Keratinocyte (primary cell): ENCODE results near the gene PIK3CD. TPM values are rescaled to one million over a fixed set of nuclear protein-coding genes. Genes with fewer than 3 reads are reported as not detected.

Source experiments
- DNase-seq: peaks from one replicate; pipeline ENCODE4 v3.0.0-alpha.2; 2011; ENCODE audit warnings: low read depth, missing footprints, low spot score
- FAIRE-seq: peaks from 2 replicates; lab custom pipeline; 2011; peaks lifted over from hg19 to GRCh38; lab: Jason Lieb, UNC
- H2AFZ ChIP-seq: 2 replicates; pipeline ENCODE4 v1.6.0; 2012; ENCODE audit warnings: low read length, control low read depth, inconsistent platforms; ENCODE audit not compliant: control insufficient read depth
- H3K27ac ChIP-seq: 2 replicates; pipeline ENCODE4 v1.5.1; 2011; ENCODE audit warnings: low read length; ENCODE audit not compliant: control insufficient read depth, insufficient read depth
- H3K27me3 ChIP-seq: 3 replicates; pipeline ENCODE4 v1.6.0; 2011; ENCODE audit warnings: low read length; ENCODE audit not compliant: control insufficient read depth, insufficient read depth; ENCODE audit errors: extremely low read depth
- H3K36me3 ChIP-seq, 2 experiments: 2 replicates in 1 of 2; 3 replicates in 1 of 2; pipeline ENCODE4 v1.5.1; 2011; ENCODE audit warnings: low read length in 2 of 2, mild to moderate bottlenecking in 1 of 2; ENCODE audit not compliant: control insufficient read depth in 2 of 2, insufficient read depth in 2 of 2; ENCODE audit errors: extremely low read depth in 1 of 2
- H3K4me1 ChIP-seq: 3 replicates; pipeline ENCODE4 v1.5.1; 2011; ENCODE audit warnings: low read length; ENCODE audit not compliant: control insufficient read depth, insufficient read depth; ENCODE audit errors: extremely low read depth
- H3K4me2 ChIP-seq: 3 replicates; pipeline ENCODE4 v1.6.0; 2011; ENCODE audit warnings: low read depth, low read length; ENCODE audit not compliant: control insufficient read depth, insufficient read depth; ENCODE audit errors: extremely low read depth
- H3K4me3 ChIP-seq, 3 experiments: fragments of 200-600 bp in 1 of 3; sonication (generic) in 1 of 3; 2 replicates in 2 of 3; 3 replicates in 1 of 3; pipeline ENCODE4 v1.5.1; 2011 to 2016; ENCODE audit warnings: low read length in 3 of 3, mild to moderate bottlenecking in 3 of 3, control low read depth in 2 of 3, inconsistent platforms in 1 of 3, low read depth in 1 of 3, mixed read lengths in 1 of 3, mixed run types in 1 of 3, moderate library complexity in 1 of 3; ENCODE audit not compliant: control insufficient read depth in 2 of 3, insufficient read depth in 2 of 3; ENCODE audit errors: extremely low read depth in 1 of 3
- H3K79me2 ChIP-seq: 2 replicates; pipeline ENCODE4 v1.6.0; 2012; ENCODE audit warnings: low read length; ENCODE audit not compliant: control insufficient read depth, insufficient read depth
- H3K9ac ChIP-seq: 3 replicates; pipeline ENCODE4 v1.6.0; 2011; ENCODE audit warnings: low read length; ENCODE audit not compliant: control insufficient read depth, insufficient read depth; ENCODE audit errors: extremely low read depth
- H3K9me1 ChIP-seq: 3 replicates; pipeline ENCODE4 v1.6.0; 2011; ENCODE audit warnings: low read length; ENCODE audit not compliant: control insufficient read depth, insufficient read depth; ENCODE audit errors: extremely low read depth
- H3K9me3 ChIP-seq: 2 replicates; pipeline ENCODE4 v1.5.1; 2012; ENCODE audit warnings: low read depth, low read length; ENCODE audit not compliant: control insufficient read depth
- H4K20me1 ChIP-seq: 3 replicates; pipeline ENCODE4 v1.6.0; 2011; ENCODE audit warnings: low read length; ENCODE audit not compliant: control insufficient read depth, insufficient read depth; ENCODE audit errors: extremely low read depth
- EZH2 ChIP-seq: IDR thresholded peaks from one replicate; pipeline ENCODE4 v1.6.1; 2012; ENCODE audit warnings: inconsistent platforms, mild to moderate bottlenecking, low read length, moderate library complexity
- dilution Hi-C: fragments of 300-500 bp; cut with MboI; formaldehyde crosslinking; loops from one replicate; pipeline ENCODE4 v1.7.0; 2020; ENCODE audit warnings: low sequenced_read_pairs; ENCODE audit not compliant: extremely low pct_ligation_motif_present
- polyA plus RNA-seq, 5 experiments: library from polyadenylated mRNA; depleted of rRNA in 3 of 5; stranded (reverse) in 3 of 5; stranded (forward) in 1 of 5; unstranded in 1 of 5; fragments of >200 nt; gene quantifications; 1 replicate in 1 of 5; 2 replicates in 3 of 5; 3 replicates in 1 of 5; pipeline versions ENCODE4 v1.2.1 to v1.2.3, GENCODE V29; 2011 to 2012; ENCODE audit warnings: missing spikeins in 2 of 5, low read depth in 1 of 5, low replicate concordance in 1 of 5
- TF ChIP-seq, protein P1 (sequence below), 3 experiments: IDR thresholded peaks in 1 of 3; conservative IDR thresholded peaks in 1 of 3; optimal IDR thresholded peaks in 1 of 3; 2 replicates in 2 of 3; 3 replicates in 1 of 3; pipeline versions ENCODE3 to v1.5.1; 2011; ENCODE audit warnings: low read length in 3 of 3, mild to moderate bottlenecking in 3 of 3, moderate library complexity in 2 of 3, control low read depth in 1 of 3, inconsistent platforms in 1 of 3; ENCODE audit not compliant: insufficient read depth in 2 of 3; ENCODE audit errors: extremely low read depth in 1 of 3

The PIK3CD gene
- polyA plus RNA-seq, 1 donor (not counting 4 experiments of a cell fraction or from before 2014, with no cell fraction given): 7.8 TPM

DNA sequence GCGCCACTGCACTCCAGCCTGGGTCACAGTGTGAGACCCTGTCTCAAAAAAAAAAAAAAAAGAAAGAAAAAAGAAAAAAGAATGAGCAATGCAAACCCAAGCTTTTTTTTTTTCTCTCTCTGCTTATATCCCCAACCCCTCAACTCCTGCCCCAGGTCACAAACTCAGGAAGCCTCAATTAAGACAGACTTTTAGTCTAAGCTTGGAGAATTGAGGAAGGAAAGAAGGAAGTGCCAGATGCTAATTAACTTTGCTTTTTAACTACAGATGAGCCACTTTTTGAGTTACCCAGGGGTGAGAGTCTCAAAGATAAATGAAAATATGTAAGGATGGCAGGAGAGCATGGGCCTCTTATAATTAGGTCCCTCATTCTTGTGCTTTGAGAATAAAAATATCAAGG, 33.3 kb downstream of the PIK3CD start:
- no peak overlapping the region for H2AFZ ChIP-seq
- no peak for FAIRE-seq
- no peaks in the 10 kb centered on the region for H3K9me1 ChIP-seq
- no peak overlapping the region for H3K9ac ChIP-seq
- H3K9me3 ChIP-seq: no peaks in the 10 kb centered on the region
- H4K20me1 ChIP-seq: no peaks in the 10 kb centered on the region
- H3K36me3 ChIP-seq: no peaks in the 10 kb centered on the region
- no peak overlapping the region for H3K4me2 ChIP-seq
- TF ChIP-seq EZH2: no peak
- TF ChIP-seq, protein P1, sequence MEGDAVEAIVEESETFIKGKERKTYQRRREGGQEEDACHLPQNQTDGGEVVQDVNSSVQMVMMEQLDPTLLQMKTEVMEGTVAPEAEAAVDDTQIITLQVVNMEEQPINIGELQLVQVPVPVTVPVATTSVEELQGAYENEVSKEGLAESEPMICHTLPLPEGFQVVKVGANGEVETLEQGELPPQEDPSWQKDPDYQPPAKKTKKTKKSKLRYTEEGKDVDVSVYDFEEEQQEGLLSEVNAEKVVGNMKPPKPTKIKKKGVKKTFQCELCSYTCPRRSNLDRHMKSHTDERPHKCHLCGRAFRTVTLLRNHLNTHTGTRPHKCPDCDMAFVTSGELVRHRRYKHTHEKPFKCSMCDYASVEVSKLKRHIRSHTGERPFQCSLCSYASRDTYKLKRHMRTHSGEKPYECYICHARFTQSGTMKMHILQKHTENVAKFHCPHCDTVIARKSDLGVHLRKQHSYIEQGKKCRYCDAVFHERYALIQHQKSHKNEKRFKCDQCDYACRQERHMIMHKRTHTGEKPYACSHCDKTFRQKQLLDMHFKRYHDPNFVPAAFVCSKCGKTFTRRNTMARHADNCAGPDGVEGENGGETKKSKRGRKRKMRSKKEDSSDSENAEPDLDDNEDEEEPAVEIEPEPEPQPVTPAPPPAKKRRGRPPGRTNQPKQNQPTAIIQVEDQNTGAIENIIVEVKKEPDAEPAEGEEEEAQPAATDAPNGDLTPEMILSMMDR (optimal IDR thresholded peaks at IDR 0.05 in 1 of 3, IDR thresholded peaks at IDR 0.05 in 1 of 3, conservative IDR thresholded peaks at IDR 0.05 in 1 of 3; ENCODE audit: extremely low read depth in 1 of 3, insufficient read depth in 2 of 3, low read length in 3 of 3): no peak
- DNase-seq: no peak
- no peak overlapping the region for H3K4me3 ChIP-seq
- H3K79me2 ChIP-seq: no peaks in the 10 kb centered on the region
- H3K4me1 ChIP-seq: peaks cover 29% of the 10 kb centered on the region
- dilution Hi-C loops: no loop called here
- H3K27ac ChIP-seq: no peak overlapping the region
- no peaks in the 10 kb centered on the region for H3K27me3 ChIP-seq

DNA sequence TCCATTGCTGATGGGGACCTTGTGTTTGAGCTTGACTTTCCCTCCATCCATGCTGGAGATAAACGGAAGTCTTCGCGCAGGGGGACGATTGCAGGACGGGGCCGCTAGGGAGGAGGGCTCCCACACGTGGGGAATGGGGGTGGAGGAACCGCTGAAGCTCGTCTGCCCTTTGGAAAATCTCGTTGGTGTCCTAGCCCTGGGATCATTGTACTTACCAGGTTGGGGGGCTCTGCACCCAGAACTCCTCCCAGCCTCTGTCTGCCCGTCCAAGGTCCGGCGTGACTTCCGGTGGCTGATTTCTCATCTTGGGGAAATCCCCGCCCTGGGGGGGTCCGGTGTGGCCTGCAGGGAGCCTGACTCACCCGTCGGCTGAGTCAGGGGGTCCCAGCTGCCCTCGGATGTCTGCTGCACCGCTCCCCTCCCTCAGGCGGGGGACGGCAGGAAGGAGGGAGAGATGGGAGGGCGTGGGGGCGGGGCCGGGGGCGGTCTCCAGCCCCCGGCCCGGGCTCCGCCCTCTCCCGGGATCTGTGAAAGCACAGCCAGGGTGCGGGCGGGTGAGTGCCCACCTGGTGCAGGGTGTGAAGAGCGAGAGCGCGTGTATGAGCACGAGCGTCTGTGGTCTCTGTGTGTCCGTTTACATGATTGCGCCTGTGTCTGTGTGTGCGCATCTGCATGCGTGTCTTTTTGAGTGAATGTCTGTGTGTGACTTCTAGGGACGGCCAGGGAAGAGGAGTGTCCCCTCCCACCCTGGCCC, 35.8 kb downstream of the PIK3CD start:
- Histone ChIP-seq H3K36me3 (no peaks in the 10 kb centered on the region), H3K4me2 (peak overlapping the region; percentile 89), H3K9ac (peak overlapping the region; percentile 77), H4K20me1 (no peaks in the 10 kb centered on the region), H3K27ac (peak overlapping the region; percentile 71), H3K4me3 (peak overlapping the region; percentile 40 to 82 (median 69)), H3K9me3 (no peaks in the 10 kb centered on the region), H3K4me1 (peaks cover 44% of the 10 kb centered on the region), H3K79me2 (peaks cover 3% of the 10 kb centered on the region), H2AFZ (peak overlapping the region; percentile 70), H3K9me1 (no peaks in the 10 kb centered on the region), H3K27me3 (no peaks in the 10 kb centered on the region)
- TF ChIP-seq, protein P1 (optimal IDR thresholded peaks at IDR 0.05 in 1 of 3, IDR thresholded peaks at IDR 0.05 in 1 of 3, conservative IDR thresholded peaks at IDR 0.05 in 1 of 3; ENCODE audit: extremely low read depth in 1 of 3, insufficient read depth in 2 of 3, low read length in 3 of 3): peak in 1 of 3 experiments; percentile 12
- no peak for TF ChIP-seq EZH2
- FAIRE-seq: peak; percentile 48
- dilution Hi-C loops: no loop called here
- DNase-seq: peak; percentile 86
